Embryonic facial prominence (tissue), 1 donor: Measurements from ENCODE around the gene ATG7.
A peak's percentile ranks its signal among the peaks of the same experiment; 100 is the strongest.
"Not testable (repeated sequence)": the region's sequence is repeated elsewhere in the genome, so short reads cannot be mapped to it uniquely, and the experiment has no call there.

Source experiments
- DNase-seq: peaks from one replicate; pipeline ENCODE4 v3.0.0-alpha.2; 2016; ENCODE audit errors: extremely low spot score

ATG7 gene

GRCh38 chr3:11254876-11255275 is 17.3 kb upstream of the ATG7 start:
- DNase-seq = no peak

- DNase-seq = not testable (repeated sequence)
Observed at GRCh38 chr3:11255537-11255936, 16.7 kb upstream of the ATG7 start.

- DNase-seq = no peak
Observed at GRCh38 chr3:11258958-11259357, 13.2 kb upstream of the ATG7 start.

GRCh38 chr3:11260460-11260859 is 11.7 kb upstream of the ATG7 start:
- no peak for DNase-seq

- DNase-seq = no peak
Observed at GRCh38 chr3:11269007-11269406, 3.2 kb upstream of the ATG7 start.

- no peak for DNase-seq
Observed at GRCh38 chr3:11272906-11273574, 843 bp downstream of the ATG7 start.

- no peak for DNase-seq
Observed at GRCh38 chr3:11273891-11274291, 1.7 kb downstream of the ATG7 start.

- DNase-seq = no peak
Observed at GRCh38 chr3:11274566-11275142, 2.5 kb downstream of the ATG7 start.

- DNase-seq = no peak
Observed at GRCh38 chr3:11275926-11276325, 3.7 kb downstream of the ATG7 start.

- no peak for DNase-seq
Observed at GRCh38 chr3:11276901-11277300, 4.7 kb downstream of the ATG7 start.

GRCh38 chr3:11282250-11283138 is 10.3 kb downstream of the ATG7 start:
- DNase-seq = peak; percentile 43

GRCh38 chr3:11283139-11283475 is 10.9 kb downstream of the ATG7 start:
- no peak for DNase-seq

- DNase-seq = no peak
Observed at GRCh38 chr3:11284011-11284410, 11.8 kb downstream of the ATG7 start.

GRCh38 chr3:11285471-11285870 is 13.3 kb downstream of the ATG7 start:
- no peak for DNase-seq

- DNase-seq = no peak
Observed at GRCh38 chr3:11287404-11287803, 15.2 kb downstream of the ATG7 start.

- DNase-seq = no peak
Observed at GRCh38 chr3:11288021-11288491, 15.9 kb downstream of the ATG7 start.

GRCh38 chr3:11288786-11289637 is 16.8 kb downstream of the ATG7 start:
- no peak for DNase-seq

- DNase-seq = no peak
Observed at GRCh38 chr3:11289864-11290263, 17.7 kb downstream of the ATG7 start.

- no peak for DNase-seq
Observed at GRCh38 chr3:11290743-11291680, 18.8 kb downstream of the ATG7 start.

GRCh38 chr3:11291808-11292207 is 19.6 kb downstream of the ATG7 start:
- no peak for DNase-seq

GRCh38 chr3:11297126-11297525 is 24.9 kb downstream of the ATG7 start:
- no peak for DNase-seq
